ENCODE data around the gene UNKL. TPM values are rescaled to one million over a fixed set of nuclear protein-coding genes. Genes with fewer than 3 reads are reported as not detected.

Gene UNKL
- total and polyA plus RNA-seq, 2 of the 8 experiments (the other 6 are each of a cell fraction or from before 2014, with no cell fraction given), result 25.1 to 31.8 TPM

GRCh38 chr16:1351582-1352362 is 62.7 kb downstream of the UNKL start, which contains the start of the genes GNPTG and TSR3:
Gene GNPTG (plus strand): TSS chr16:1351931. CDS start chr16:1351966, 35 bp downstream.
Gene TSR3 (minus strand): TSS chr16:1351878. CDS start chr16:1351804, 74 bp downstream.
- H2BK20ac ChIP-seq (ENCODE audit: low read length), result no peak within 1 kb of the TSS
- peak within 1 kb of the TSS; percentile 88 to 99 for H3K4me2 ChIP-seq (ENCODE audit: insufficient read depth in 1 of 2, low read depth in 2 of 2, low read length in 2 of 2)
- H3K4me1 ChIP-seq (replicated peaks in 1 of 4; ENCODE audit: control insufficient read depth in 3 of 4, insufficient read depth in 4 of 4, low read length in 3 of 4), result peaks cover 0 to 7% (median 4%) of the 10 kb centered on the region in 4 experiments; a peak in 3 of 7 replicates
- no peak within 1 kb of the TSS for H2AK5ac ChIP-seq (ENCODE audit: low read depth, low read length)
- peaks cover 14% of the 10 kb centered on the region for H3K23me2 ChIP-seq (ENCODE audit: low read depth, low read length)
- no peak within 1 kb of the TSS for H2AFZ ChIP-seq (ENCODE audit: low read length)
- H3K79me2 ChIP-seq (ENCODE audit: control insufficient read depth in 1 of 2, insufficient read depth in 2 of 2, low read length in 2 of 2), result peaks cover 0 to 49% of the 10 kb centered on the region in 2 experiments; a peak in 2 of 4 replicates
- H4K91ac ChIP-seq (replicated peaks; ENCODE audit: insufficient read length, low read length), result peak within 1 kb of the TSS; percentile 3
- no peaks in the 10 kb centered on the region; a peak in 1 of 7 replicates for H3K27me3 ChIP-seq (replicated peaks in 1 of 4; ENCODE audit: control insufficient read depth in 3 of 4, extremely low read depth in 1 of 4, insufficient read depth in 3 of 4, low read length in 3 of 4)
- H3K9ac ChIP-seq (replicated peaks in 1 of 4; ENCODE audit: extremely low read depth in 1 of 4, low read depth in 3 of 4, low read length in 3 of 4), result peak within 1 kb of the TSS; percentile 58 to 77 (median 73)
- H3K27ac ChIP-seq (ENCODE audit: low read depth, low read length), result peak within 1 kb of the TSS; percentile 68; the same call in 1 of the 2 replicates
- H3K79me1 ChIP-seq (ENCODE audit: low read depth, low read length), result peaks cover 22% of the 10 kb centered on the region
- H2BK12ac ChIP-seq (ENCODE audit: low read depth, low read length), result no peak within 1 kb of the TSS
- peak within 1 kb of the TSS; percentile 99 for H4K8ac ChIP-seq (ENCODE audit: extremely low read depth, insufficient read depth, low read length)
- POLR2A ChIA-PET (ENCODE audit: partially characterized antibody), result interaction anchor here (1.3 kb wide), 1 partner anchor 10 kb away, joined by 5 read pairs; no protein-coding TSS in a partner anchor
- H4K20me1 ChIP-seq (replicated peaks in 1 of 2; ENCODE audit: control insufficient read depth in 1 of 2, insufficient read depth in 2 of 2, low read length in 2 of 2), result peaks cover 0 to 16% of the 10 kb centered on the region in 2 experiments
- H2BK5ac ChIP-seq (ENCODE audit: low read depth, low read length), result 0 out of 2 replicates have a peak within 1 kb of the TSS, but pooled peaks have one; percentile 16
- no peak within 1 kb of the TSS for H2BK15ac ChIP-seq (ENCODE audit: low read length)
- H3K56ac ChIP-seq (replicated peaks; ENCODE audit: insufficient read length, low read depth, low read length), result no peak within 1 kb of the TSS
- H3K14ac ChIP-seq (ENCODE audit: insufficient read length), result no peak within 1 kb of the TSS
- no peak within 1 kb of the TSS for H4K5ac ChIP-seq (ENCODE audit: insufficient read length, low read depth, low read length)
- H2BK120ac ChIP-seq (replicated peaks; ENCODE audit: low read depth, low read length), result no peak within 1 kb of the TSS
- no peaks in the 10 kb centered on the region for H3K9me3 ChIP-seq (ENCODE audit: insufficient read depth in 2 of 2, low read depth in 1 of 2, low read length in 1 of 2)
- peaks cover 4 to 9% (median 5%) of the 10 kb centered on the region in 4 experiments; a peak in 4 of 8 replicates for H3K36me3 ChIP-seq (ENCODE audit: control insufficient read depth in 2 of 4, insufficient read depth in 4 of 4, low read length in 3 of 4)
- peak within 1 kb of the TSS; percentile 91 for H3K4ac ChIP-seq (replicated peaks; ENCODE audit: insufficient read length, low read depth, low read length)
- H3K4me3 ChIP-seq (ENCODE audit: extremely low read depth in 1 of 4, insufficient read depth in 2 of 4, low read depth in 3 of 4, low read length in 4 of 4), result peak within 1 kb of the TSS; percentile 74 to 97 (median 88)
- no peak within 1 kb of the TSS for H3K23ac ChIP-seq (ENCODE audit: insufficient read length)
- no peak for FAIRE-seq
- H3K18ac ChIP-seq (ENCODE audit: extremely low read depth, low read length), result peak within 1 kb of the TSS; percentile 32; the same call in 1 of the 2 replicates
- CTCF ChIA-PET (ENCODE audit: partially characterized antibody), result interaction anchor here (7.1 to 11.1 kb wide), 2 partner anchors 15 to 20 kb away, joined by 43 to 52 read pairs; partner anchors contain the start of gene BAIAP3
- DNase-seq (ENCODE audit: low read depth in 1 of 2, low spot score in 2 of 2), result peak; percentile 53 to 89
- WGBS, 2 experiments (ENCODE audit: extremely low coverage in 1 of 2, insufficient coverage in 1 of 2, insufficient read length in 1 of 2, insufficient replicate concordance in 2 of 2, low coverage in 1 of 2, low lambda C conversion rate in 2 of 2, missing lambda C conversion rate in 1 of 2), result 8% methylated on average over 47 of the region's 98 CpGs; no CpG with 5 or more reads in 1 of the 2 experiments
- TF ChIP-seq NANOG (IDR thresholded peaks at IDR 0.05; ENCODE audit: insufficient read depth, low read depth, low read length, poor library complexity, severe bottlenecking) (peak; percentile 89), PHF8 (conservative IDR thresholded peaks at IDR 0.05; ENCODE audit: low read depth, low read length) (peak; percentile 91), POLR2A (IDR thresholded peaks at IDR 0.05; ENCODE audit: control extremely low read depth in 1 of 2, low read depth in 2 of 2, low read length in 2 of 2) (peak in 1 of 2 experiments; percentile 87; a peak in 2 of 3 replicates), CHD1 (IDR thresholded peaks at IDR 0.05; ENCODE audit: low read depth, low read length) (no peak), SIRT6 (IDR thresholded peaks at IDR 0.05; ENCODE audit: low read length) (no peak), RAD21 (IDR thresholded peaks at IDR 0.05 in 1 of 2, conservative IDR thresholded peaks at IDR 0.05 in 1 of 2; ENCODE audit: low read depth in 2 of 2, low read length in 2 of 2) (peak in 1 of 2 experiments; percentile 25; a peak in 1 of 4 replicates), EGR1 (IDR thresholded peaks at IDR 0.05; ENCODE audit: borderline replicate concordance, low read depth, low read length) (0 out of 2 replicates have a peak, but pooled peaks have one; percentile 5), TBP (IDR thresholded peaks at IDR 0.05; ENCODE audit: low read depth, low read length) (peak; percentile 69; the same call in 1 of the 2 replicates), TAF7 (optimal IDR thresholded peaks at IDR 0.05; ENCODE audit: borderline replicate concordance, low read depth, low read length) (peak; percentile 82), HDAC2 (IDR thresholded peaks at IDR 0.05; ENCODE audit: borderline replicate concordance in 1 of 2, low read depth in 2 of 2, low read length in 2 of 2) (peak; percentile 43 to 97; a peak in 2 of 4 replicates)
